Heart left ventricle (tissue), 16 donors: ENCODE results near the gene C17orf78. TPM values are rescaled to one million over a fixed set of nuclear protein-coding genes. Genes with fewer than 3 reads are reported as not detected.

Experiments used
- ATAC-seq, 4 donors: fragments of 200-7000 bp; cut with Tn5 transposase; one replicate each; pipeline ENCODE4 v1.9.1; 2020 to 2022; ENCODE audit warnings: moderate library complexity in 4 of 4, mild to moderate bottlenecking in 3 of 4, moderate number of reproducible peaks in 1 of 4
- DNase-seq, 5 donors: peaks; one replicate each; pipeline ENCODE4 v3.0.0-alpha.2; 2020
- H3K27ac ChIP-seq, 12 donors: fragments of 200-600 bp; sonication (generic) in 4 of 12; one replicate each; pipeline versions ENCODE4 v1.5.0 to v1.8.0; 2016 to 2022; ENCODE audit warnings: mild to moderate bottlenecking in 2 of 12
- H3K27me3 ChIP-seq, 9 donors: fragments of 200-600 bp; sonication (generic) in 2 of 9; one replicate each; pipeline versions ENCODE4 v1.5.1 to v1.8.0; 2016 to 2022; ENCODE audit warnings: mild to moderate bottlenecking in 3 of 9
- H3K36me3 ChIP-seq, 9 donors: fragments of 200-600 bp; sonication (generic) in 2 of 9; one replicate each; pipeline versions ENCODE4 v1.5.0 to v1.8.0; 2018 to 2022; ENCODE audit warnings: mild to moderate bottlenecking in 2 of 9
- H3K4me1 ChIP-seq, 12 donors: fragments of 200-600 bp; sonication (generic) in 4 of 12; one replicate each; pipeline versions ENCODE4 v1.5.0 to v1.8.0; 2016 to 2022; ENCODE audit warnings: mild to moderate bottlenecking in 3 of 12
- H3K4me3 ChIP-seq, 12 donors: fragments of 200-600 bp; sonication (generic) in 4 of 12; one replicate each; pipeline versions ENCODE4 v1.5.0 to v1.8.0; 2017 to 2022; ENCODE audit warnings: mild to moderate bottlenecking in 9 of 12, moderate library complexity in 4 of 12
- H3K9me3 ChIP-seq, 12 donors: fragments of 200-600 bp; sonication (generic) in 4 of 12; one replicate each; pipeline versions ENCODE4 v1.5.0 to v1.8.0; 2016 to 2022; ENCODE audit warnings: mild to moderate bottlenecking in 1 of 12
- CTCF ChIP-seq, 12 donors: fragments of 200-600 bp; sonication (generic) in 4 of 12; IDR thresholded peaks; one replicate each; pipeline versions ENCODE4 v1.5.0 to v1.8.0; 2018 to 2022; ENCODE audit warnings: antibody characterized with exemption in 12 of 12, mild to moderate bottlenecking in 5 of 12
- POLR2A ChIP-seq, 2 donors: fragments of 450-650 bp; IDR thresholded peaks; one replicate each; pipeline ENCODE4 v1.6.1; 2017; ENCODE audit warnings: antibody characterized with exemption in 2 of 2, mild to moderate bottlenecking in 2 of 2, moderate library complexity in 2 of 2
- WGBS, 4 donors: extraction: QIAGEN DNeasy Blood & Tissue Kit in 2 of 4; methylation state at CpG; one replicate each; pipeline versions ENCODE4 v1.1.5 to v1.1.7; 2013 to 2018; 5-methylcytosine and 5-hydroxymethylcytosine counted together
- intact Hi-C, 10 donors: fragments of 100-400 bp; cut with DNase I; formaldehyde crosslinking; loops; one replicate each; pipeline versions ENCODE4 v1.11.1 to v1.14.2; 2022
- polyA plus RNA-seq, 2 donors: library from polyadenylated mRNA; stranded (reverse); fragments of 200-250 nt; gene quantifications; one replicate each; pipeline ENCODE4 v1.2.3, GENCODE V29; 2013
- total RNA-seq, 9 donors: library from RNA; depleted of rRNA in 2 of 9; stranded (reverse); fragments of >200 nt in 2 of 9; fragmentation: NEBNext Ultra II Directional in 3 of 9; extraction: Animal tissue kit (Norgen Biotek cat#: 25700) in 3 of 9; gene quantifications; one replicate each; pipeline versions ENCODE4 v1.1.0 to v1.2.4, GENCODE V29; 2016 to 2023
- donor health status: ischemic (EF 13 %, LVEDD 7.1; RV severe dilation, severe dysfunction).
- donor health status: healthy with polysubstance abuse.
- donor health status: DM: no; HTN: yes; CAD: no.
- donor health status: DM: no; HTN: no; CAD: no.
- donor health status: ischemic (EF 25% LVEDD 6.9; RV normal size, moderate dysfunction).
- donor health status: ischemic (EF 25% LVEDD 5.7; RV mildly dilated, moderate dysfunction).
- donor health status: healthy.
- donor health status: DM: yes; HTN: yes; CAD: no.
- donor health status: ischemic (EF 35%, LVEDD 5.7; RV mildly dilated, moderate dysfunction).
- donor health status: nonischemic (EF 11% LVEDD 7.7; RV severe dilation, severe dysfunction).
- donor health status: DM: yes; HTN: yes; CAD: no.
- donor health status: PGD.
- donor health status: ischemic (EF 29% LVEDD 5.4; RV normal size, mild dysfunction).
- donor health status: nonischemic (EF 23%, LVEDD 6.1; RV moderate dilation, normal function).

C17orf78 gene
- total and polyA plus RNA-seq, 11 donors, result not detected

GRCh38 chr17:37413875-37414519, 38.2 kb downstream of the C17orf78 start:
- peaks cover 0 to 86% (median 71%) of the 10 kb centered on the region in 9 donors for H3K36me3 ChIP-seq
- H3K27ac ChIP-seq, result no peak overlapping the region
- TF ChIP-seq POLR2A (IDR thresholded peaks at IDR 0.05) (no peak), CTCF (IDR thresholded peaks at IDR 0.05) (no peak)
- H3K4me1 ChIP-seq, result no peaks in the 10 kb centered on the region
- ATAC-seq, result no peak
- intact Hi-C loops, result no loop called here
- H3K4me3 ChIP-seq, result no peak overlapping the region
- DNase-seq, result no peak
- H3K27me3 ChIP-seq, result no peaks in the 10 kb centered on the region
- no peaks in the 10 kb centered on the region for H3K9me3 ChIP-seq
- 95 to 96% (median 96%) methylated on average over 7 of the region's 7 CpGs for WGBS, 4 donors

- 86 to 92% (median 90%) methylated on average over 2 of the region's 2 CpGs for WGBS, 4 donors
- peaks cover 0 to 97% (median 74%) of the 10 kb centered on the region in 9 donors for H3K36me3 ChIP-seq
These were observed 42.1 kb downstream of the C17orf78 start for GRCh38 chr17:37417852-37418251.

GRCh38 chr17:37422971-37423625, 47.3 kb downstream of the C17orf78 start:
- H3K36me3 ChIP-seq, result peaks cover 0 to 97% (median 75%) of the 10 kb centered on the region in 9 donors
- no peaks in the 10 kb centered on the region for H3K4me1 ChIP-seq
- ATAC-seq (no peak), DNase-seq (no peak)
- TF ChIP-seq POLR2A (IDR thresholded peaks at IDR 0.05), result no peak
- no peak for TF ChIP-seq CTCF (IDR thresholded peaks at IDR 0.05)
- no peak overlapping the region for H3K27ac ChIP-seq
- 64 to 88% (median 86%) methylated on average over 4 of the region's 4 CpGs for WGBS, 4 donors
- H3K27me3 ChIP-seq, result no peaks in the 10 kb centered on the region
- intact Hi-C loops, result no loop called here
- H3K4me3 ChIP-seq, result no peak overlapping the region
- H3K9me3 ChIP-seq, result no peaks in the 10 kb centered on the region

More at GRCh38 chr17:37417852-37418251, 42.1 kb downstream of the C17orf78 start:
- intact Hi-C loops, result no loop called here
- Histone ChIP-seq H3K4me3 (no peak overlapping the region), H3K4me1 (no peaks in the 10 kb centered on the region), H3K9me3 (no peaks in the 10 kb centered on the region), H3K27me3 (no peaks in the 10 kb centered on the region), H3K27ac (no peak overlapping the region)
- no peak for DNase-seq
- no peak for ATAC-seq
- TF ChIP-seq CTCF (IDR thresholded peaks at IDR 0.05), result no peak
- no peak for TF ChIP-seq POLR2A (IDR thresholded peaks at IDR 0.05)

- H3K9me3 ChIP-seq, result no peaks in the 10 kb centered on the region
- no peak overlapping the region for H3K27ac ChIP-seq
- H3K4me3 ChIP-seq, result no peak overlapping the region
- ATAC-seq (no peak), DNase-seq (no peak)
- intact Hi-C loops, result no loop called here
- peaks cover 0 to 97% (median 74%) of the 10 kb centered on the region in 9 donors for H3K36me3 ChIP-seq
- no peaks in the 10 kb centered on the region for H3K27me3 ChIP-seq
- TF ChIP-seq CTCF (IDR thresholded peaks at IDR 0.05), result no peak
- no peak for TF ChIP-seq POLR2A (IDR thresholded peaks at IDR 0.05)
- WGBS, 4 donors, result 85 to 97% (median 93%) methylated on average over 1 of the region's 1 CpG
- no peaks in the 10 kb centered on the region for H3K4me1 ChIP-seq
These were observed 49.5 kb downstream of the C17orf78 start for GRCh38 chr17:37425268-37425667.
